Neutrophil (primary cell): ENCODE results near the gene CA12.

Experiments used
- H3K27ac ChIP-seq: fragments of 200-600 bp; sonication (generic); 2 replicates; pipeline ENCODE4 v1.5.1; 2016; ENCODE audit warnings: mild to moderate bottlenecking, moderate library complexity
- H3K27me3 ChIP-seq: fragments of 200-600 bp; sonication (generic); 2 replicates; pipeline ENCODE4 v1.6.0; 2016; ENCODE audit warnings: mild to moderate bottlenecking
- H3K36me3 ChIP-seq: fragments of 200-600 bp; sonication (generic); 2 replicates; pipeline ENCODE4 v1.5.1; 2017
- H3K4me1 ChIP-seq, 2 experiments: fragments of 200-600 bp in 1 of 2; sonication (generic) in 1 of 2; 1 replicate in 1 of 2; 2 replicates in 1 of 2; pipeline versions ENCODE4 v1.5.1 to v1.6.1; 2013 to 2016; ENCODE audit warnings: low read depth in 1 of 2, low read length in 1 of 2, mild to moderate bottlenecking in 1 of 2, moderate library complexity in 1 of 2; ENCODE audit not compliant: control insufficient read depth in 1 of 2, insufficient read depth in 1 of 2
- H3K4me3 ChIP-seq, 2 experiments: fragments of 200-600 bp in 1 of 2; sonication (generic) in 1 of 2; 1 replicate in 1 of 2; 2 replicates in 1 of 2; pipeline ENCODE4 v1.5.1; 2013 to 2016; ENCODE audit warnings: low read depth in 1 of 2, low read length in 1 of 2, mild to moderate bottlenecking in 1 of 2, moderate library complexity in 1 of 2
- H3K9me3 ChIP-seq: fragments of 200-600 bp; sonication (generic); 2 replicates; pipeline ENCODE4 v1.5.1; 2016
- TF ChIP-seq, protein P1 (sequence below): fragments of 200-600 bp; sonication (generic); IDR thresholded peaks from 2 replicates; pipeline ENCODE4 v1.5.1; 2016; ENCODE audit warnings: antibody characterized with exemption

The CA12 gene

GRCh38 chr15:63391669-63392360, 10.2 kb upstream of the CA12 start:
- TF ChIP-seq, protein P1, sequence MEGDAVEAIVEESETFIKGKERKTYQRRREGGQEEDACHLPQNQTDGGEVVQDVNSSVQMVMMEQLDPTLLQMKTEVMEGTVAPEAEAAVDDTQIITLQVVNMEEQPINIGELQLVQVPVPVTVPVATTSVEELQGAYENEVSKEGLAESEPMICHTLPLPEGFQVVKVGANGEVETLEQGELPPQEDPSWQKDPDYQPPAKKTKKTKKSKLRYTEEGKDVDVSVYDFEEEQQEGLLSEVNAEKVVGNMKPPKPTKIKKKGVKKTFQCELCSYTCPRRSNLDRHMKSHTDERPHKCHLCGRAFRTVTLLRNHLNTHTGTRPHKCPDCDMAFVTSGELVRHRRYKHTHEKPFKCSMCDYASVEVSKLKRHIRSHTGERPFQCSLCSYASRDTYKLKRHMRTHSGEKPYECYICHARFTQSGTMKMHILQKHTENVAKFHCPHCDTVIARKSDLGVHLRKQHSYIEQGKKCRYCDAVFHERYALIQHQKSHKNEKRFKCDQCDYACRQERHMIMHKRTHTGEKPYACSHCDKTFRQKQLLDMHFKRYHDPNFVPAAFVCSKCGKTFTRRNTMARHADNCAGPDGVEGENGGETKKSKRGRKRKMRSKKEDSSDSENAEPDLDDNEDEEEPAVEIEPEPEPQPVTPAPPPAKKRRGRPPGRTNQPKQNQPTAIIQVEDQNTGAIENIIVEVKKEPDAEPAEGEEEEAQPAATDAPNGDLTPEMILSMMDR, result no peak
- H3K27me3 ChIP-seq, result peaks cover 4% of the 10 kb centered on the region
- H3K4me3 ChIP-seq, result no peak overlapping the region
- H3K27ac ChIP-seq, result no peak overlapping the region
- H3K36me3 ChIP-seq, result no peaks in the 10 kb centered on the region
- peaks cover 0 to 5% of the 10 kb centered on the region in 2 experiments for H3K4me1 ChIP-seq
- no peaks in the 10 kb centered on the region for H3K9me3 ChIP-seq

DNA sequence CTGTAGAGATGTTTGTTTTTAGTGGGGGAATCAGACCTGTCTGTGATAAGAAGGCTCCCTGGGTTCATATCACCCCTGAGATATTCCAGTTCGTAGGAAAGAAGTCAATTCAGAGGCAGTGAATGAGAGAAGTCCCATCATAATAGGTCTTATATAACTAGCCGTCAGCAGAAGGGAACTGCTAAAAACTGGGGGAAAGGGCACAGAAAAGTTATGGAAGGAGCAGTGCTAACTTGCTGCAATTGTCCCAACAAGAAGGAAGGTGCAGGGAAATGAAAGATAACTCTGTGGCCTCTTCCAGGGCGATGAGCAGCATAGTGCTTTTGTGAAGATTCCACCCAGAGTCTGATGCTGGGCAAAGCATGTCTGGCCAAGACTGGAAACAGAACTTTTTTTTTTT, 9.0 kb upstream of the CA12 start:
- no peak overlapping the region for H3K27ac ChIP-seq
- peaks cover 0 to 5% of the 10 kb centered on the region in 2 experiments for H3K4me1 ChIP-seq
- TF ChIP-seq, protein P1, result no peak
- no peaks in the 10 kb centered on the region for H3K9me3 ChIP-seq
- H3K27me3 ChIP-seq, result peaks cover 4% of the 10 kb centered on the region
- H3K36me3 ChIP-seq, result no peaks in the 10 kb centered on the region
- no peak overlapping the region for H3K4me3 ChIP-seq

GRCh38 chr15:63389902-63390670, 8.4 kb upstream of the CA12 start:
- peaks cover 0 to 5% of the 10 kb centered on the region in 2 experiments for H3K4me1 ChIP-seq
- TF ChIP-seq, protein P1, result no peak
- no peak overlapping the region for H3K4me3 ChIP-seq
- peaks cover 7% of the 10 kb centered on the region for H3K27me3 ChIP-seq
- H3K36me3 ChIP-seq, result no peaks in the 10 kb centered on the region
- no peaks in the 10 kb centered on the region for H3K9me3 ChIP-seq
- H3K27ac ChIP-seq, result no peak overlapping the region

GRCh38 chr15:63388511-63388910, 6.9 kb upstream of the CA12 start:
- no peak overlapping the region for H3K4me3 ChIP-seq
- H3K4me1 ChIP-seq, result peaks cover 0 to 5% of the 10 kb centered on the region in 2 experiments
- H3K27ac ChIP-seq, result no peak overlapping the region
- TF ChIP-seq, protein P1, result no peak
- H3K27me3 ChIP-seq, result peaks cover 23% of the 10 kb centered on the region
- H3K36me3 ChIP-seq, result no peaks in the 10 kb centered on the region
- no peaks in the 10 kb centered on the region for H3K9me3 ChIP-seq

DNA sequence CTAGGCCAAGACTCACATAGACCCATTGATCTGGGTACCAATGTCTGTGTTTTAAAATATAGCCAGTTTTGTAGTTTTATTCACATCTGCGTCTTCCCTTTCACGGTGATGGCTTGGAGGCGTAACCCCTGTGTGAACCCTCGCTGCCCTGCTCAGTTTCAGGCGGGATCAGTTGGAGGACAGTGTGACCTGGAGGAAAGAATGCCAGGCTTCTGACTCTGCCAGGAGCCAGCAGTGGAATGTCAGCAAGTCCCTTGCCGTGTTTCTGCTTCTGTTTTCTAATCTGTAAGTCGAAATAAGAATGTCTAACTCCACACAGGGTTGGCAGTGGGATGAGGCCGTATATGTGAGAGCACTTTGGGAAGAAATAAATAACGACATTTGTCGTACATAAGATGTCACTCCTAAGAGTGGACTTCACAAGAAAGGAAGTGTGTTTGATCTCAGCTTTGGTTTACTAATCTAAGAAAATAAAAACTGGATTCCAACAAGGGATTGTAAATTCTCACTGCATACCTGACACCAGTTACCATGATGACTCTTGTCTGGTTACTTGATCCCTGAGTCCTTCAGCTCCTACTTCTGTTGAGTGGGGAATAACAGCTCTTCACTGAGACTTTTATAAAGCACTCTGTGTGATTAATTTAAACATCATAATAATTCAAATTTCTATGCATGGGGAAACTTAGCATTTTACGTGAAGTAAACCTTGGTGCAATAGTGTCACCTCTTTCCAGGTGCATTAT, 6.3 kb upstream of the CA12 start:
- H3K4me3 ChIP-seq, result no peak overlapping the region
- no peaks in the 10 kb centered on the region for H3K36me3 ChIP-seq
- no peak overlapping the region for H3K27ac ChIP-seq
- H3K9me3 ChIP-seq, result no peaks in the 10 kb centered on the region
- H3K4me1 ChIP-seq, result peaks cover 0 to 5% of the 10 kb centered on the region in 2 experiments
- TF ChIP-seq, protein P1, result no peak
- H3K27me3 ChIP-seq, result peaks cover 29% of the 10 kb centered on the region
